ENCODE results near the gene RBP4. TPM values are rescaled to one million over a fixed set of nuclear protein-coding genes. Genes with fewer than 3 reads are reported as not detected.

The RBP4 gene
- total and polyA plus RNA-seq, 8 donors: 7.4 to 186 (median 21.8) TPM

- intact Hi-C loops (cut with DNase I): no loop called here
- no peaks in the 10 kb centered on the region for H3K9me3 ChIP-seq
- DNase-seq (no peak), FAIRE-seq (no peak), ATAC-seq (no peak)
- H3K27me3 ChIP-seq: no peaks in the 10 kb centered on the region
- WGBS, 2 donors: 80 to 86% methylated on average over 15 of the region's 15 CpGs
- no peak overlapping the region for H3K27ac ChIP-seq
- H3K36me3 ChIP-seq: no peaks in the 10 kb centered on the region
- no peaks in the 10 kb centered on the region for H3K4me1 ChIP-seq
- TF ChIP-seq, protein P1, sequence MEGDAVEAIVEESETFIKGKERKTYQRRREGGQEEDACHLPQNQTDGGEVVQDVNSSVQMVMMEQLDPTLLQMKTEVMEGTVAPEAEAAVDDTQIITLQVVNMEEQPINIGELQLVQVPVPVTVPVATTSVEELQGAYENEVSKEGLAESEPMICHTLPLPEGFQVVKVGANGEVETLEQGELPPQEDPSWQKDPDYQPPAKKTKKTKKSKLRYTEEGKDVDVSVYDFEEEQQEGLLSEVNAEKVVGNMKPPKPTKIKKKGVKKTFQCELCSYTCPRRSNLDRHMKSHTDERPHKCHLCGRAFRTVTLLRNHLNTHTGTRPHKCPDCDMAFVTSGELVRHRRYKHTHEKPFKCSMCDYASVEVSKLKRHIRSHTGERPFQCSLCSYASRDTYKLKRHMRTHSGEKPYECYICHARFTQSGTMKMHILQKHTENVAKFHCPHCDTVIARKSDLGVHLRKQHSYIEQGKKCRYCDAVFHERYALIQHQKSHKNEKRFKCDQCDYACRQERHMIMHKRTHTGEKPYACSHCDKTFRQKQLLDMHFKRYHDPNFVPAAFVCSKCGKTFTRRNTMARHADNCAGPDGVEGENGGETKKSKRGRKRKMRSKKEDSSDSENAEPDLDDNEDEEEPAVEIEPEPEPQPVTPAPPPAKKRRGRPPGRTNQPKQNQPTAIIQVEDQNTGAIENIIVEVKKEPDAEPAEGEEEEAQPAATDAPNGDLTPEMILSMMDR (IDR thresholded peaks at IDR 0.05): no peak
- no peak overlapping the region for H3K4me3 ChIP-seq
Measured at GRCh38 chr10:93589648-93590562, 11.1 kb downstream of the RBP4 start.

GRCh38 chr10:93584445-93584844, 16.6 kb downstream of the RBP4 start:
- Histone ChIP-seq H3K4me3 (no peak overlapping the region), H3K27me3 (no peaks in the 10 kb centered on the region), H3K9me3 (no peaks in the 10 kb centered on the region), H3K27ac (no peak overlapping the region), H3K36me3 (no peaks in the 10 kb centered on the region), H3K4me1 (no peaks in the 10 kb centered on the region)
- TF ChIP-seq, protein P1 (IDR thresholded peaks at IDR 0.05): no peak
- intact Hi-C loops (cut with DNase I): no loop called here
- no peak for FAIRE-seq
- DNase-seq: no peak
- ATAC-seq: no peak
- WGBS, 2 donors: 90 to 94% methylated on average over 7 of the region's 7 CpGs

DNA sequence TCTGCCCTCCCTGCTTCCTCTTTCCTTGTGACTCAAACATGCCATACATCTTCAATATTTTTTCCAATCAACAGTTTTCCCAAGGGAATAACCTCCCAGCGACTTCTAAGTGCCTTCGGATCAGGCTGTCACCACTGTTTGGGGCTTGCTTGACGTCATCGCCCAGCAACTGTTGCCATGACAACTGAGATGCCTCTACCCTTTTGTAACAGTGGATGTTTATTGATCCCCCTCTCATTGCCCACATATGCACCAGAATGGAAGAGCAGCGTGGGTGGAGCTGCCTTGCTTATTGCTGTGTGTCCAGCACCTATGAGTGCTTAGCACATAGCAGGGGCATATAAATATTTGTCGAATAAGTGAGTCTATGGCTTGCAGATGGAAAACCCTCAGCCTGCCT, 20.2 kb downstream of the RBP4 start:
- TF ChIP-seq, protein P1 (IDR thresholded peaks at IDR 0.05): no peak
- no peak for DNase-seq
- H3K27me3 ChIP-seq: no peaks in the 10 kb centered on the region
- no peak overlapping the region for H3K4me3 ChIP-seq
- intact Hi-C loops (cut with DNase I): no loop called here
- 36 to 46% methylated on average over 6 of the region's 6 CpGs for WGBS, 2 donors
- H3K27ac ChIP-seq: no peak overlapping the region
- ATAC-seq: no peak
- H3K4me1 ChIP-seq: no peaks in the 10 kb centered on the region
- no peaks in the 10 kb centered on the region for H3K36me3 ChIP-seq
- no peak for FAIRE-seq
- no peaks in the 10 kb centered on the region for H3K9me3 ChIP-seq

DNA sequence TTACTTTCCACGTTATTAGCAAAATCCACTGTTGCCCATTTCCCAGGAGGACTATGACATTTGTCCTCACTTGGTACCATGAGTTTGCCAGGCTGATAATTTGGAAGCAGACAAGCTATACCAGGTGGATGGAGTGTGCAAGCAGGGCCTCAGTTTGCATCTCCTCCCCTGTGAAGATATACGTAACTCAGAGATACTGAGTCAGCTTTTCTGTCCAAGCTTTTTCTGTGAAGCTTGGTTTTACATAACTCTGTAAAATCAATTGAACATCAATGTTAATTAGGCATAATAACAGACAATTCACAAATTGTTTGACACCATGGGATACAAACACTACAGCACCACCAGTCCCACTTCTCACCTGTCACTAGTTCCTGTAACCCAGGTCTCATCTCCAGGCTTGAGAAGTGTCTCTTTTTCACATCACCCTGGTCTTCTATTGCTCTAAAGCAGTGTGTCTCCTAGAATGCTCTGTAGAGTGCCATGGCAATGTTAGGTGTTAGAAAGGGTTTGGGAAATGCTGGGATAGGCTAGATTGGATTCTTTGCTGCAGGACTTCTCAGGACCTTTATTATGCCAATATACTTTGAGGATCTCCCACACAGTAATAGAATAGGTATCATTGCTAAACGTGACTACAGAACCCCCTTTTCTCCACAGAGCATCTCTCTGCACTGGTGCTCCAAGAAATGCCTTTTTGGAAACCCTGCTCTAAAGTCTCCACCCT, 20.9 kb downstream of the RBP4 start:
- intact Hi-C loops (cut with DNase I): no loop called here
- Histone ChIP-seq H3K9me3 (no peaks in the 10 kb centered on the region), H3K4me3 (no peak overlapping the region), H3K27ac (no peak overlapping the region), H3K27me3 (no peaks in the 10 kb centered on the region), H3K4me1 (no peaks in the 10 kb centered on the region), H3K36me3 (no peaks in the 10 kb centered on the region)
- TF ChIP-seq, protein P1 (IDR thresholded peaks at IDR 0.05): no peak
- no peak for FAIRE-seq
- no peak for ATAC-seq
- DNase-seq: no peak
- WGBS, 2 donors: 63 to 74% methylated on average over 3 of the region's 3 CpGs
